ENCODE measurements around the gene CEBPZ.

The CEBPZ gene

DNA sequence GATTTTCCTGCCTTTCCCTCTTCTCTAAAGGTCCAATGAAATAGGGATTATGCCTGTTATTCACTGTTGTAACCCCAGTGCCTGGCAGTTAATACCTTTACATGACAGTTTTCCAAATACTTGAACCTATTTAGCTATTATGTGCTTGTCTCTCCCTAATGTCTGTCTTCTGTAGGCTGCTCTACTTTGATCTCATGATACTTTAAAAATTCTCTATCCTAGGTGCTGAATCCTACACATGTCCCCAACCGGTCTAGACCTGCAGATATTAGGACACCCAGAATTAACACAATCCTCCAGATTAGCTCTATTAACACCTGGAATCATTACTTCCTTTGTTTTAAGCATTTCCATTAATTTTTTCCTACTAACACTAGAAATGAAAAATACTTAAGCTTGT lies 7.3 kb downstream of the CEBPZ start:
- no peak overlapping the region for H3K4me3 ChIP-seq (ENCODE audit: low read length)
- TF ChIP-seq EZH2phosphoT487 (IDR thresholded peaks at IDR 0.05; ENCODE audit: low read length) (no peak), EZH2 (optimal IDR thresholded peaks at IDR 0.05; ENCODE audit: low read depth, low read length) (no peak)
- TF ChIP-seq, protein P1, sequence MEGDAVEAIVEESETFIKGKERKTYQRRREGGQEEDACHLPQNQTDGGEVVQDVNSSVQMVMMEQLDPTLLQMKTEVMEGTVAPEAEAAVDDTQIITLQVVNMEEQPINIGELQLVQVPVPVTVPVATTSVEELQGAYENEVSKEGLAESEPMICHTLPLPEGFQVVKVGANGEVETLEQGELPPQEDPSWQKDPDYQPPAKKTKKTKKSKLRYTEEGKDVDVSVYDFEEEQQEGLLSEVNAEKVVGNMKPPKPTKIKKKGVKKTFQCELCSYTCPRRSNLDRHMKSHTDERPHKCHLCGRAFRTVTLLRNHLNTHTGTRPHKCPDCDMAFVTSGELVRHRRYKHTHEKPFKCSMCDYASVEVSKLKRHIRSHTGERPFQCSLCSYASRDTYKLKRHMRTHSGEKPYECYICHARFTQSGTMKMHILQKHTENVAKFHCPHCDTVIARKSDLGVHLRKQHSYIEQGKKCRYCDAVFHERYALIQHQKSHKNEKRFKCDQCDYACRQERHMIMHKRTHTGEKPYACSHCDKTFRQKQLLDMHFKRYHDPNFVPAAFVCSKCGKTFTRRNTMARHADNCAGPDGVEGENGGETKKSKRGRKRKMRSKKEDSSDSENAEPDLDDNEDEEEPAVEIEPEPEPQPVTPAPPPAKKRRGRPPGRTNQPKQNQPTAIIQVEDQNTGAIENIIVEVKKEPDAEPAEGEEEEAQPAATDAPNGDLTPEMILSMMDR (IDR thresholded peaks at IDR 0.05; ENCODE audit: low read length): no peak
- 0 out of 2 replicates have a peak, but pooled peaks cover 3% of the 10 kb centered on the region for H3K4me1 ChIP-seq (ENCODE audit: low read length)
- no peaks in the 10 kb centered on the region for H3K27me3 ChIP-seq (replicated peaks; ENCODE audit: insufficient read depth, low read length)
- H4K20me1 ChIP-seq (ENCODE audit: insufficient read depth, low read length): peaks cover 6% of the 10 kb centered on the region; the same call in 1 of the 2 replicates
- no peaks in the 10 kb centered on the region for H3F3A ChIP-seq (ENCODE audit: insufficient read depth, low read length)
- H3K9me2 ChIP-seq (replicated peaks; ENCODE audit: insufficient read depth, low read length): no peaks in the 10 kb centered on the region
- H3K27ac ChIP-seq (ENCODE audit: low read length): no peak overlapping the region
- H3K79me2 ChIP-seq (ENCODE audit: low read length): peaks cover 68% of the 10 kb centered on the region
- H3K9me3 ChIP-seq (replicated peaks; ENCODE audit: insufficient read depth, low read length): no peaks in the 10 kb centered on the region
- no peak overlapping the region for H2AFZ ChIP-seq (ENCODE audit: low read length)
- H3K36me3 ChIP-seq (replicated peaks; ENCODE audit: insufficient read depth, low read length): peaks cover 20% of the 10 kb centered on the region
- DNase-seq: no peak
- no peak overlapping the region for H3K9ac ChIP-seq (ENCODE audit: low read length)
- no peak overlapping the region for H3K4me2 ChIP-seq (ENCODE audit: low read depth, low read length)

DNA sequence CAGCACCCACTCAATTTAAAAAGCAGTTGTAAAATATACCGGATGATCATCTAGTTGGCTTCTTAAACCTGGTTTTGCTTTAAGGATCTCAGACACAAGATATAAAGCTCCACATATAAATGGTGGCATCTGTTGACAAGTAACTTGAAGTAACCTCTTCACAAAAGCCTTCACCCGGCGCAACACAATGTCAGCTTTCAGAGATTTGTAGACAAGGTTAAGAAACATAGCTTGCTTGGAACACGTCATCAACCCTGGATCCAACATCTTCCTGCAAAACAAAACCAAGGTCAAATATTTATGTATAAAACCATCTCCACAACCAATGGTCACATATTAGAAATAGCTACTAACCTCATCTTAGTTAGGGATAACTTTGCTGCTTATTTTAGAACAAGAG lies 8.3 kb downstream of the CEBPZ start:
- no peak overlapping the region for H3K27ac ChIP-seq (ENCODE audit: low read length)
- no peak overlapping the region for H3K4me3 ChIP-seq (ENCODE audit: low read length)
- H3K4me1 ChIP-seq (ENCODE audit: low read length): 0 out of 2 replicates have a peak, but pooled peaks cover 3% of the 10 kb centered on the region
- no peak overlapping the region for H2AFZ ChIP-seq (ENCODE audit: low read length)
- DNase-seq: no peak
- peaks cover 16% of the 10 kb centered on the region for H3K36me3 ChIP-seq (replicated peaks; ENCODE audit: insufficient read depth, low read length)
- H3K4me2 ChIP-seq (ENCODE audit: low read depth, low read length): no peak overlapping the region
- no peaks in the 10 kb centered on the region for H3K9me3 ChIP-seq (replicated peaks; ENCODE audit: insufficient read depth, low read length)
- H3F3A ChIP-seq (ENCODE audit: insufficient read depth, low read length): no peaks in the 10 kb centered on the region
- TF ChIP-seq EZH2 (optimal IDR thresholded peaks at IDR 0.05; ENCODE audit: low read depth, low read length): no peak
- TF ChIP-seq EZH2phosphoT487 (IDR thresholded peaks at IDR 0.05; ENCODE audit: low read length): no peak
- TF ChIP-seq, protein P1 (IDR thresholded peaks at IDR 0.05; ENCODE audit: low read length): no peak
- H3K9me2 ChIP-seq (replicated peaks; ENCODE audit: insufficient read depth, low read length): no peaks in the 10 kb centered on the region
- no peaks in the 10 kb centered on the region for H3K27me3 ChIP-seq (replicated peaks; ENCODE audit: insufficient read depth, low read length)
- H4K20me1 ChIP-seq (ENCODE audit: insufficient read depth, low read length): peaks cover 6% of the 10 kb centered on the region; the same call in 1 of the 2 replicates
- peaks cover 62% of the 10 kb centered on the region for H3K79me2 ChIP-seq (ENCODE audit: low read length)
- H3K9ac ChIP-seq (ENCODE audit: low read length): no peak overlapping the region

DNA sequence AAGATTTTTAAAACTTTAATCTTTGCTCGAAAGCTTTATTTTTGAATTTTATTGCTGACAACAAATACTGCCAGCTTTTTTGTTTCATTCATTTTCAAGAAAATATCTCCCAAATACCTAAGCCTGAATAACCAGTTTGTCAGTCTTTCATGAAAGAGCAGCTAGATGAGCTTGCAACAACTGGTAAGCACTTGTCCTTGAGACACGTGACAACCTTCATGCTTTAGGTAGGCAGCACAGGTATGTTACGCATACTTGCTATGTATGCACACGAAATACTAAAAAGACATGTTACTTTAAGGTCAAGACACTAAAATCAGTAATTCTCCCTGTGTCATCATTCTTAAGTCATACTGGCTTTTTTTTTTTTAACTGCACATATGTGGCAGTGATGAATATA lies 12.3 kb downstream of the CEBPZ start:
- Histone ChIP-seq H3K27ac (ENCODE audit: low read length) (no peak overlapping the region), H3K9me2 (replicated peaks; ENCODE audit: insufficient read depth, low read length) (no peaks in the 10 kb centered on the region), H3K9me3 (replicated peaks; ENCODE audit: insufficient read depth, low read length) (no peaks in the 10 kb centered on the region), H3K79me2 (ENCODE audit: low read length) (peaks cover 39% of the 10 kb centered on the region), H2AFZ (ENCODE audit: low read length) (no peak overlapping the region), H3K4me3 (ENCODE audit: low read length) (no peak overlapping the region), H4K20me1 (ENCODE audit: insufficient read depth, low read length) (0 out of 2 replicates have a peak, but pooled peaks cover 6% of the 10 kb centered on the region), H3K27me3 (replicated peaks; ENCODE audit: insufficient read depth, low read length) (no peaks in the 10 kb centered on the region), H3K4me2 (ENCODE audit: low read depth, low read length) (no peak overlapping the region), H3K36me3 (replicated peaks; ENCODE audit: insufficient read depth, low read length) (peaks cover 3% of the 10 kb centered on the region; the same call in 1 of the 2 replicates), H3K9ac (ENCODE audit: low read length) (no peak overlapping the region), H3F3A (ENCODE audit: insufficient read depth, low read length) (no peaks in the 10 kb centered on the region), H3K4me1 (ENCODE audit: low read length) (no peaks in the 10 kb centered on the region)
- no peak for DNase-seq
- TF ChIP-seq EZH2phosphoT487 (IDR thresholded peaks at IDR 0.05; ENCODE audit: low read length) (no peak), EZH2 (optimal IDR thresholded peaks at IDR 0.05; ENCODE audit: low read depth, low read length) (no peak)
- TF ChIP-seq, protein P1 (IDR thresholded peaks at IDR 0.05; ENCODE audit: low read length): no peak
